Measurements from ENCODE around the gene SVBP. TPM values are rescaled to one million over a fixed set of nuclear protein-coding genes. Genes with fewer than 3 reads are reported as not detected.

Gene SVBP
- total RNA-seq, 2 experiments from 2014 or later = 15.8 to 18.1 TPM

GRCh38 chr1:42807056-42807668 lies 10.0 kb downstream of the SVBP start:
- H3K9me3 Mint-ChIP-seq = peaks cover 5% of the 10 kb centered on the region
- H3K4me1 Mint-ChIP-seq = peaks cover 7% of the 10 kb centered on the region
- peaks cover 10% of the 10 kb centered on the region for H3K36me3 Mint-ChIP-seq
- H3K4me3 Mint-ChIP-seq = no peak overlapping the region
- no peak for ATAC-seq (ENCODE audit: low read depth)
- H3K27ac Mint-ChIP-seq = no peak overlapping the region
- DNase-seq = no peak
- POLR2A ChIA-PET = interaction anchor here (0.6 to 1.5 kb wide), 3 partner anchors 9 to 277 kb away, joined by 3 to 5 read pairs (median 4); partner anchors contain the start of genes C1orf50, ERMAP and P3H1
- no peaks in the 10 kb centered on the region for H3K27me3 Mint-ChIP-seq

- no peak for ATAC-seq (ENCODE audit: low read depth)
- Mint-ChIP-seq H3K27me3 (no peaks in the 10 kb centered on the region), H3K4me3 (no peak overlapping the region), H3K9me3 (peaks cover 5% of the 10 kb centered on the region), H3K4me1 (peaks cover 7% of the 10 kb centered on the region), H3K36me3 (peaks cover 10% of the 10 kb centered on the region), H3K27ac (no peak overlapping the region)
- POLR2A ChIA-PET = interaction anchor here (0.6 to 1.5 kb wide), 3 partner anchors 10 to 277 kb away, joined by 3 to 5 read pairs (median 4); partner anchors contain the start of genes C1orf50, ERMAP and P3H1
- no peak for DNase-seq
Measured at GRCh38 chr1:42806593-42806992, 10.6 kb downstream of the SVBP start.

- H3K36me3 Mint-ChIP-seq = peaks cover 10% of the 10 kb centered on the region
- ATAC-seq (ENCODE audit: low read depth) (no peak), DNase-seq (no peak)
- POLR2A ChIA-PET = interaction anchor here (0.6 to 1.4 kb wide), 2 partner anchors 39 to 278 kb away, joined by 3 to 5 read pairs; partner anchors contain the start of genes C1orf50 and P3H1
- H3K4me3 Mint-ChIP-seq = no peak overlapping the region
- H3K4me1 Mint-ChIP-seq = peaks cover 7% of the 10 kb centered on the region
- peaks cover 5% of the 10 kb centered on the region for H3K9me3 Mint-ChIP-seq
- no peak overlapping the region for H3K27ac Mint-ChIP-seq
- H3K27me3 Mint-ChIP-seq = no peaks in the 10 kb centered on the region
Measured at GRCh38 chr1:42806171-42806570, 11.0 kb downstream of the SVBP start.

GRCh38 chr1:42801832-42802473 lies 15.2 kb downstream of the SVBP start:
- H3K27ac Mint-ChIP-seq = no peak overlapping the region

GRCh38 chr1:42797979-42798378 lies 19.2 kb downstream of the SVBP start:
- no peaks in the 10 kb centered on the region for H3K27me3 Mint-ChIP-seq
- POLR2A ChIA-PET = no interaction called here
- H3K4me1 Mint-ChIP-seq = no peaks in the 10 kb centered on the region
- no peak overlapping the region for H3K27ac Mint-ChIP-seq
- H3K9me3 Mint-ChIP-seq = no peaks in the 10 kb centered on the region
- ATAC-seq (ENCODE audit: low read depth) (no peak), DNase-seq (no peak)
- no peaks in the 10 kb centered on the region for H3K36me3 Mint-ChIP-seq
- H3K4me3 Mint-ChIP-seq = no peak overlapping the region

More at GRCh38 chr1:42801832-42802473, 15.2 kb downstream of the SVBP start:
- no peak for DNase-seq
- no peaks in the 10 kb centered on the region for H3K4me1 Mint-ChIP-seq
- POLR2A ChIA-PET = interaction anchor here (1.1 kb wide), 1 partner anchor 14 kb away, joined by 3 read pairs; the partner anchor contains the start of gene ERMAP
- no peaks in the 10 kb centered on the region for H3K27me3 Mint-ChIP-seq
- no peak for ATAC-seq (ENCODE audit: low read depth)
- no peak overlapping the region for H3K4me3 Mint-ChIP-seq
- H3K9me3 Mint-ChIP-seq = peaks cover 5% of the 10 kb centered on the region
- H3K36me3 Mint-ChIP-seq = peaks cover 10% of the 10 kb centered on the region

GRCh38 chr1:42797414-42797813 lies 19.8 kb downstream of the SVBP start:
- no peaks in the 10 kb centered on the region for H3K27me3 Mint-ChIP-seq
- POLR2A ChIA-PET = interaction anchor here (0.6 kb wide), 1 partner anchor 180 kb away, joined by 3 read pairs; no protein-coding TSS in a partner anchor
- ATAC-seq (ENCODE audit: low read depth) = no peak
- DNase-seq = no peak
- no peaks in the 10 kb centered on the region for H3K4me1 Mint-ChIP-seq
- no peaks in the 10 kb centered on the region for H3K9me3 Mint-ChIP-seq
- no peak overlapping the region for H3K27ac Mint-ChIP-seq
- no peak overlapping the region for H3K4me3 Mint-ChIP-seq
- no peaks in the 10 kb centered on the region for H3K36me3 Mint-ChIP-seq

GRCh38 chr1:42793824-42794223 lies 23.4 kb downstream of the SVBP start:
- peak overlapping the region; percentile 47 for H3K27ac Mint-ChIP-seq
- no peaks in the 10 kb centered on the region for H3K36me3 Mint-ChIP-seq
- H3K4me3 Mint-ChIP-seq = no peak overlapping the region
- no peak for ATAC-seq (ENCODE audit: low read depth)
- no peaks in the 10 kb centered on the region for H3K9me3 Mint-ChIP-seq
- no peaks in the 10 kb centered on the region for H3K27me3 Mint-ChIP-seq
- POLR2A ChIA-PET = interaction anchor here (0.7 kb wide), 1 partner anchor 27 kb away, joined by 3 read pairs; the partner anchor contains the start of genes C1orf50 and P3H1
- no peaks in the 10 kb centered on the region for H3K4me1 Mint-ChIP-seq
- DNase-seq = no peak

GRCh38 chr1:42788021-42788420 lies 29.2 kb downstream of the SVBP start:
- Mint-ChIP-seq H3K36me3 (no peaks in the 10 kb centered on the region), H3K4me1 (peaks cover 8% of the 10 kb centered on the region), H3K27me3 (no peaks in the 10 kb centered on the region), H3K27ac (no peak overlapping the region), H3K9me3 (no peaks in the 10 kb centered on the region), H3K4me3 (no peak overlapping the region)
- DNase-seq (no peak), ATAC-seq (ENCODE audit: low read depth) (no peak)
- POLR2A ChIA-PET = interaction anchor here (1.4 kb wide), 1 partner anchor 21 kb away, joined by 3 read pairs; the partner anchor contains the start of genes C1orf50 and P3H1

- POLR2A ChIA-PET = interaction anchor here (1.0 kb wide), 1 partner anchor 24 kb away, joined by 3 read pairs; no protein-coding TSS in a partner anchor
Measured at GRCh38 chr1:42786097-42786496, 31.1 kb downstream of the SVBP start.

GRCh38 chr1:42784946-42785693 lies 32.1 kb downstream of the SVBP start, which contains the start of gene TMEM269:
TMEM269 (plus strand) TSS chr1:42784991; CDS start chr1:42789894, 4,903 bp downstream.
- no peaks in the 10 kb centered on the region for H3K27me3 Mint-ChIP-seq
- H3K9me3 Mint-ChIP-seq = no peaks in the 10 kb centered on the region
- H3K36me3 Mint-ChIP-seq = peaks cover 11% of the 10 kb centered on the region
- DNase-seq = peak; percentile 65
- POLR2A ChIA-PET = interaction anchor here (0.6 to 1.9 kb wide), 5 partner anchors 17 to 124 kb away, joined by 3 to 11 read pairs (median 3); partner anchors contain the start of genes C1orf50 and P3H1
- H3K4me3 Mint-ChIP-seq = peak within 1 kb of the TSS; percentile 79
- peak; percentile 88 for ATAC-seq (ENCODE audit: low read depth)
- peaks cover 8% of the 10 kb centered on the region for H3K4me1 Mint-ChIP-seq
- peak within 1 kb of the TSS; percentile 68 for H3K27ac Mint-ChIP-seq

More at GRCh38 chr1:42786097-42786496, 31.1 kb downstream of the SVBP start:
- no peaks in the 10 kb centered on the region for H3K27me3 Mint-ChIP-seq
- peaks cover 8% of the 10 kb centered on the region for H3K4me1 Mint-ChIP-seq
- DNase-seq (no peak), ATAC-seq (ENCODE audit: low read depth) (no peak)
- peaks cover 5% of the 10 kb centered on the region for H3K36me3 Mint-ChIP-seq
- peak overlapping the region; percentile 79 for H3K4me3 Mint-ChIP-seq
- H3K27ac Mint-ChIP-seq = peak overlapping the region; percentile 68
- H3K9me3 Mint-ChIP-seq = no peaks in the 10 kb centered on the region

GRCh38 chr1:42784547-42784945 lies 32.7 kb downstream of the SVBP start:
- no peak for ATAC-seq (ENCODE audit: low read depth)
- Mint-ChIP-seq H3K4me3 (peak overlapping the region; percentile 29), H3K27me3 (no peaks in the 10 kb centered on the region), H3K27ac (peak overlapping the region; percentile 57), H3K9me3 (no peaks in the 10 kb centered on the region), H3K36me3 (peaks cover 11% of the 10 kb centered on the region), H3K4me1 (peaks cover 13% of the 10 kb centered on the region)
- POLR2A ChIA-PET = interaction anchor here (0.6 to 1.9 kb wide), 4 partner anchors 16 to 123 kb away, joined by 3 to 11 read pairs (median 4); partner anchors contain the start of genes C1orf50 and P3H1
- no peak for DNase-seq

- no peak overlapping the region for H3K27ac Mint-ChIP-seq
- no peaks in the 10 kb centered on the region for H3K27me3 Mint-ChIP-seq
- no peak for DNase-seq
- ATAC-seq (ENCODE audit: low read depth) = no peak
- no peaks in the 10 kb centered on the region for H3K9me3 Mint-ChIP-seq
- POLR2A ChIA-PET = interaction anchor here (0.7 to 2.0 kb wide), 3 partner anchors 16 to 327 kb away, joined by 3 to 12 read pairs (median 4); partner anchors contain the start of genes C1orf50, P3H1, SVBP and ZMYND12
- peaks cover 22% of the 10 kb centered on the region for H3K4me1 Mint-ChIP-seq
- no peak overlapping the region for H3K4me3 Mint-ChIP-seq
- peaks cover 14% of the 10 kb centered on the region for H3K36me3 Mint-ChIP-seq
Measured at GRCh38 chr1:42783092-42783491, 34.1 kb downstream of the SVBP start.
